Mucosa of rectum (tissue), 2 donors: ENCODE data around the gene CDC45.

Experiments
- H3K27ac ChIP-seq, 2 donors: one replicate each; pipeline ENCODE4 v1.7.0; 2013; ENCODE audit warnings: inconsistent platforms in 2 of 2, low read depth in 2 of 2, low read length in 2 of 2
- H3K27me3 ChIP-seq, 2 donors: one replicate each; pipeline ENCODE4 v1.7.0; 2013; ENCODE audit warnings: low read length in 2 of 2; ENCODE audit not compliant: control insufficient read depth in 2 of 2, insufficient read depth in 2 of 2
- H3K36me3 ChIP-seq, 2 donors: one replicate each; pipeline ENCODE4 v1.7.0; 2013; ENCODE audit warnings: low read length in 2 of 2; ENCODE audit not compliant: control insufficient read depth in 2 of 2, insufficient read depth in 2 of 2
- H3K4me1 ChIP-seq, 2 donors: one replicate each; pipeline ENCODE4 v1.7.0; 2013; ENCODE audit warnings: low read length in 2 of 2, mild to moderate bottlenecking in 1 of 2; ENCODE audit not compliant: control insufficient read depth in 2 of 2, insufficient read depth in 2 of 2
- H3K4me3 ChIP-seq, 2 donors: one replicate each; pipeline ENCODE4 v1.7.0; 2013; ENCODE audit warnings: low read length in 2 of 2
- H3K9ac ChIP-seq, 2 donors: one replicate each; pipeline ENCODE4 v1.7.0; 2013; ENCODE audit warnings: low read length in 2 of 2, low read depth in 1 of 2, mild to moderate bottlenecking in 1 of 2
- H3K9me3 ChIP-seq, 2 donors: one replicate each; pipeline ENCODE4 v1.7.0; 2013; ENCODE audit warnings: low read length in 2 of 2; ENCODE audit not compliant: control insufficient read depth in 2 of 2
- donor health status: healthy.
- donor health status: Normal muscosa, but diverticular disease.

CDC45 gene

DNA sequence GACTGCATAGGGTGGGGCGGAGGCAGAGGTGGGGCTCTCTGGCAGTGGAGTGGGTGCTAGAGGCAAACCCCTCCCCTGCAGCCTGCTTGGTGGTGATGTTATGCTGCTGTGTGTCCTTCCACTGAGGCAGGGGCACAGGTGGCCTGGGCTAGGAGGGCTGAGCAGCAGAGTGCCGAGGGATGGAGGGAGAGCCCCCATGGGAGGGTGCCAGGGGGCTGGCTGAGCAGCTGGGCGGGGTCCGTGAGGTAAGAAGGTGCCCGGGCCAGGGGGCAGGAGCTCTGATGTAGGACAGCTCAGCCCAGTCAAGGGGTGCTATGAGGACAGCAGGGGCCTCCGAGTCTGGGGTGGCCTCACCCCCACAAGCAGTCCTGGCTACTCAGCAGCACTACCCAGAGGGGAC lies 40.3 kb downstream of the CDC45 start:
- Histone ChIP-seq H3K27me3 (peaks cover 7 to 8% of the 10 kb centered on the region in 2 donors), H3K4me1 (peaks cover 0 to 8% of the 10 kb centered on the region in 2 donors), H3K4me3 (no peak overlapping the region), H3K36me3 (no peaks in the 10 kb centered on the region), H3K27ac (no peak overlapping the region), H3K9ac (no peak overlapping the region), H3K9me3 (no peaks in the 10 kb centered on the region)

- Histone ChIP-seq H3K27ac (no peak overlapping the region), H3K4me3 (no peak overlapping the region)
Observed at GRCh38 chr22:19520566-19521305, 41.0 kb downstream of the CDC45 start.

GRCh38 chr22:19522190-19522880 lies 42.6 kb downstream of the CDC45 start:
- H3K27me3 ChIP-seq = peaks cover 8 to 14% of the 10 kb centered on the region in 2 donors
- H3K4me1 ChIP-seq = peaks cover 0 to 8% of the 10 kb centered on the region in 2 donors
- peak overlapping the region; percentile 32 to 35 for H3K27ac ChIP-seq
- H3K9ac ChIP-seq = peak overlapping the region in 1 of 2 donors; percentile 29
- H3K36me3 ChIP-seq = no peaks in the 10 kb centered on the region
- no peaks in the 10 kb centered on the region for H3K9me3 ChIP-seq
- H3K4me3 ChIP-seq = peak overlapping the region; percentile 31 to 38

More at GRCh38 chr22:19520566-19521305, 41.0 kb downstream of the CDC45 start:
- H3K9me3 ChIP-seq = no peaks in the 10 kb centered on the region
- peaks cover 8 to 10% of the 10 kb centered on the region in 2 donors for H3K27me3 ChIP-seq
- no peak overlapping the region for H3K9ac ChIP-seq
- peaks cover 0 to 8% of the 10 kb centered on the region in 2 donors for H3K4me1 ChIP-seq
- H3K36me3 ChIP-seq = no peaks in the 10 kb centered on the region

- Histone ChIP-seq H3K9me3 (no peaks in the 10 kb centered on the region), H3K27me3 (peaks cover 8 to 14% of the 10 kb centered on the region in 2 donors), H3K36me3 (no peaks in the 10 kb centered on the region), H3K4me3 (peak overlapping the region; percentile 20 to 38), H3K9ac (peak overlapping the region in 1 of 2 donors; percentile 15), H3K27ac (peak overlapping the region; percentile 32 to 35), H3K4me1 (peaks cover 0 to 8% of the 10 kb centered on the region in 2 donors)
Observed at GRCh38 chr22:19522881-19523239, 43.1 kb downstream of the CDC45 start.

DNA sequence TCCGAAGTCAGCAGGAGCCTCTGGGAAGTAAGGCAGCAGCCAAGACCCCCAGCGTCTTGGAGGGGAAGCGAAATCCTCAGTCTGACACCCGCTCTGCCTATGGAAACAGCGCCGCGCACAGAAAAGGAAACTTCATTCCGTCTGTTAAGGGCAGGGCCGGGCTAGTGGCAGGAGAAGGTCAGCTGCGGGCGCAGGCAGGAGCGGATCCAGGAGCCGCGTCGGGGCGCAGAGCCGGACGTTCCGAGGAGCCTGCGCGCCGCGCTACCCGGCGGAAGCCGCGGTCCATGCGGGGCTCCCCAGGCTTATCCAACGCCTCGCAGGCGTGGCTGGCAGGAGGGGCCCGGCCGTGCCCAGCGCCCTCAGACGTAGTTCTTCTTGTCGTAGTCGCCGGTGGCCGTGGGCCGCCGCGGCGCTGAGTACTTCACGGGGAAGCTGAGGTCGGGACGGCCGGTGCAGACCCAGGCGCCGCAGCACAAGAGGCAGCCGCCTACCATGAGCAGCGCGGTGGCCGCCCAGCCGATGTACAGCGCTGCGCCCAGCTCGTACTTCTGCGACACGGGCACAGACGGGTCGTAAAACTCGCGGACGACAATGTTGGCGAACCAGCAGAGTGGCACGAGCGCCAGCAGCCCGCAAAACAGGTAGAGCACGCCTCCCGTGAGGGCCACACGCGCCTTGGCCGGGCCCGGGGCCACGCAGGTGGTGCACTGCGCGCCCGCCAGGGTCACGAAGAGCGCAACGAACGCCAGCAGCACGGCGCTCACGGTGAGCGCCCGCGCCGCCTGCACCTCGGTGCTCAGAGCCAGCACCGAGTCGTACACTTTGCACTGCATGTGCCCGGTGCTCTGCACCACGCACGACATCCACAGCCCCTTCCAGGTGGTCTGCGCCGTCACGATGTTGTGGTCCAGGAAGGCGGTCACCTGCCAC lies 43.8 kb downstream of the CDC45 start:
- peak overlapping the region in 1 of 2 donors; percentile 15 for H3K9ac ChIP-seq
- no peaks in the 10 kb centered on the region for H3K9me3 ChIP-seq
- peak overlapping the region; percentile 20 to 38 for H3K4me3 ChIP-seq
- peaks cover 0 to 8% of the 10 kb centered on the region in 2 donors for H3K4me1 ChIP-seq
- H3K36me3 ChIP-seq = no peaks in the 10 kb centered on the region
- H3K27ac ChIP-seq = peak overlapping the region; percentile 23 to 35
- H3K27me3 ChIP-seq = peaks cover 8 to 14% of the 10 kb centered on the region in 2 donors

DNA sequence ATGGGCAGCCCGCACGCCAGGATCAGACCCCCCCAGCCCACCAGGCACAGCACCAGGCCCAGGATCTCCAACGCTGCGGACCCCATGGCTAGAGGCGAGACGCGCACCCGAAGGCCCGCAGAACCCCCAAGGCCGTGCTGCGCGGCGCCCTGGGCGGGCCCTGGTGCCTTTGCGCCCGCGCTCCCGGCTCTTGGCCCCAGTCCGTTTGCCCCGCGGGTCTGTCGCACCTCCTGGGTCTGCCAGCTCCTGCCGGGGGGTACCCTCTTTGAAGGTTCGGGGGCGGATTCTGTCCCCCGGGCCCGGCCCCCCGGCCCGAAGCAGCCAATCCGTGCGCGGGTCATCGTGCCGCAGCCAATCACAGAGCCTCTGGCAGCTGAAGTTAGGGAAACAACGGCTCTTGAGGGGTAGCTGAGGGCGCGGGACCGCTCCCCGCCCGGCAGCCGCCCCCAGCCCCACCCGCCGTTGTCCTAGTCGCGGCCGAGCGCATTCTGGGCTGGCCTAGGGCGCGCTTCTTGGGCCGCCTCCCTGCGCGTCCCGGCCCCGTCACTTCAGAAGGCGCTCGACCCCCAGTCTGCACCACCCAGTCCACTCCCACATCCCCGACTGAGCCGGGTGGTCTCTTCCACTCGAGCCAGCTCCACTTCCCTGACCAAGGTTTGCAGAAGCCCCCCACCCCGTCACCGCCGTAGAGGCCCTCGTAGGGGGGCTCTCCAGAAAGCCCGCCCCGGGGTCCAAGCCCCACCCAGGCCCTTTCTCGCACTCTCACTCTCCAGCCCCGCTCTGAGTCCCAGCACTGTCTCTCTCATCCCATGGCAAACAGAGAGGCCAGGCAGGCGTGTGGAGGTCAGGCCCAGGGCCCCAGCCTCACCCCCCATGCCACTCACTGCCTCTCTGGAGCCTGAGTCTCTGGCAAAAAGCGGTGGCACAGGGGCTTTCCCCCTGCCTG lies 44.7 kb downstream of the CDC45 start, which contains the start of gene CLDN5:
Gene CLDN5 (minus strand): TSS at position 241 of the 946 bp plus-strand sequence. CDS start 155 bp downstream, at position 86.
- Histone ChIP-seq H3K4me3 (peak within 1 kb of the TSS; percentile 20 to 38), H3K4me1 (peaks cover 0 to 8% of the 10 kb centered on the region in 2 donors), H3K36me3 (no peaks in the 10 kb centered on the region), H3K9me3 (no peaks in the 10 kb centered on the region), H3K9ac (peak within 1 kb of the TSS in 1 of 2 donors; percentile 7), H3K27ac (peak within 1 kb of the TSS; percentile 32 to 35), H3K27me3 (peaks cover 8 to 14% of the 10 kb centered on the region in 2 donors)

DNA sequence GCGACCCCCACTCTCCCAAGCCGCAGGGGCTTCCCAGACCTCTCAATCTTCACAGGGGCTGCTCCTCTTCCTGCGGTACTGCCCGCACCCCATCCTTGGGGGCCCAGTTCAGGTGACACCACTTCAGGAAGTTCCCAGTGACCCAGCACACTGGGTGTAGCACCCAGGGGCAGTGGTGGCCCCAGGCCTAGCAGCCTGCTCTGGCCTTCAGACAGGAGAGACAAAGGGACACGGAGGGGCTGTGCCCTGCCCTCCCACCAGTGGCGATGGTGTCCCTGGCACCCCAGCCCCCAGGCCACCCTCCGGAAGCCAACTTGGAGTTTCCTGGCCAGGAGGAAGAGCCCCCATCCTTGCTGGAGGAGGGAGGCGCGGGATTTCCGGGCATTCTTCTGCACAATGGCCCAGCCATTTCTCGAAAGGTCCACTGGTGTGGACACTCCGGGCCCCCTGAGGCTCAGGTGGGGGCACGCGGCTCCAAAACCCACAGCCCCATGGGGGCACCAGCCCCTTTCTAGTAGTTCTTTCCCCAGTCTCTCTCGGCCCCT lies 45.5 kb downstream of the CDC45 start:
- Histone ChIP-seq H3K36me3 (no peaks in the 10 kb centered on the region), H3K4me1 (peaks cover 0 to 8% of the 10 kb centered on the region in 2 donors), H3K4me3 (no peak overlapping the region), H3K9me3 (no peaks in the 10 kb centered on the region), H3K27ac (peak overlapping the region in 1 of 2 donors; percentile 32), H3K9ac (peak overlapping the region in 1 of 2 donors; percentile 7), H3K27me3 (peaks cover 8 to 14% of the 10 kb centered on the region in 2 donors)

DNA sequence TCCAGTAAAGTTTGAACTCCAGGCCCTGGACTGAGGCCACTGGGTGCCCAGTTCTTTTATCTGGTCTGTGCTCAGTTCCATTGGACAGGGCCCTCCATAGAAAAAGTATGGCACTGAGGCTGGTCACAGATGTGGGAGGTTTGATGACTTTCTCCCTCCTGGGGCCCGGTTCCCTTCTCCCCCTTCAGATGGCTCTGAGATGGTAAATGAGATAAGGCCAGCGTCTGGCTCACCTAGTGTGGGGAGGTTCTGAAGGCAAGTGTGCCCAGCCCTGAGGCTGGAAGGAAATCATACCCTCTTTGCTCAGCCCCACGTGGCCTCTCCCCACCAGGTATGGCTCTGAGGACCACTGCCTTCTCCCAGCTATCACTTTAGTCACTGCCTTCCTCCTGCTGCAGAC lies 45.9 kb downstream of the CDC45 start:
- Histone ChIP-seq H3K9me3 (no peaks in the 10 kb centered on the region), H3K4me1 (peaks cover 0 to 8% of the 10 kb centered on the region in 2 donors), H3K4me3 (no peak overlapping the region), H3K27ac (no peak overlapping the region), H3K9ac (no peak overlapping the region), H3K36me3 (no peaks in the 10 kb centered on the region), H3K27me3 (peaks cover 8 to 14% of the 10 kb centered on the region in 2 donors)
